ENCODE data around the gene VIL1. TPM values are rescaled to one million over a fixed set of nuclear protein-coding genes. Genes with fewer than 3 reads are reported as not detected.

The VIL1 gene
- total RNA-seq (2021; ENCODE audit: unreplicated experiment) (0.18 TPM), Bru-seq, nascent RNA (percentile 15 among the genes with signal in this experiment), BruChase-seq, experiment 1, labeled RNA remaining after a 2-hour chase (percentile 14 among the genes with signal in this experiment), BruChase-seq, experiment 2, labeled RNA remaining after a 6-hour chase (percentile 14 among the genes with signal in this experiment)
- polyA plus RNA-seq (2012; ENCODE audit: insufficient read length): 0.07 TPM
- long read RNA-seq: 0 reads

DNA sequence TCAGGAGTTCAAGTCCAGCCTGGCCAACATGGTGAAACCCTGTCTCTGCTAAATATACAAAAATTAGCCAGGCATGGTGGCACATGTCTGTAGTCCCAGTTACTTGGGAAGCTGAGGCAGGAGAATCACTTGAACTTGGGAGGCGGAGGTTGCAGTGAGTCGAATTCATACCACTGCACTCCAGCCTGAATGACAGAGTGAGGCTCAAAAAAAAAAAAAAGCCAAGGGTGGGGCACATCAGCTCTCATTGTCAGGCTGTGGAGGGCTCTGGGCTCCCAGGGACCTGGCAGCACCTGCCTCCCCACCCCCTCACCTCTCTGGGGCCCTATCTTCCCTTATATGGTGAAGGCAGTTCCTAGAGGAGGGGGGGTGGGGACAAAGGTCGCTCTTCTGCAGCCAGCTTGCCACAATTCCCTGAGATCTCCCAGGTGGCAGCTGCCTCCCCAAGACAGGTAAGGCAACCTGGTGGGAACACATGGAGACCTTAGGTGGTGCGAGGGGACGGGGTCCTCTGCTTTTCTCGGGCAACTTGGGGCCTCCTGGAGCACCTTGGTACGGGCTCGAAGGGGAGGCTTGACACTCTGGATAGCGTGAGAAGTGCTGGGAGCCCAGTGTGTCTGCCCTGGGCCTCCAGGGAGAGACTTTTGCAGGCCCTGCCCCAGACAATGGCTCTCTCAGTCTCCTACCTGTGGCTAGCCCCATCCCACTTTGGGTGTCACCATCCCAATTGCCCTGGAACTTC, at the start of gene VIL1:
VIL1 (plus strand) TSS at position 407 of the 742 bp plus-strand sequence. CDS start 4,656 bp downstream, outside the sequence.
- in situ Hi-C loops (cut with HindIII; ENCODE audit: low pct_unique_long_range_greater_than_20kb, low sequenced_read_pairs): no loop called here
- BruUV-seq (replicated peaks): no TSS peak
- intact Hi-C loops (cut with micrococcal nuclease; ENCODE audit: unreplicated experiment): no loop called here
- no peaks in the 10 kb centered on the region for H3K4me1 ChIP-seq (ENCODE audit: control insufficient read depth, insufficient read depth, low read length)
- no peak within 1 kb of the TSS for H3K27ac ChIP-seq (ENCODE audit: low read length)
- 0 out of 2 replicates have a peak, but pooled peaks have one; percentile 42 for ATAC-seq
- H3K9me3 ChIP-seq (ENCODE audit: control insufficient read depth, insufficient read depth, low read depth, low read length): no peaks in the 10 kb centered on the region
- H3K27me3 ChIP-seq (ENCODE audit: control insufficient read depth, insufficient read depth, low read length): no peaks in the 10 kb centered on the region
- no peak for DNase-seq (ENCODE audit: low read depth, low spot score)
- H3K4me3 ChIP-seq (ENCODE audit: low read depth in 2 of 2, low read length in 2 of 2): no peak within 1 kb of the TSS
- CTCF ChIA-PET: no interaction called here
- TF ChIP-seq POLR2AphosphoS5 (IDR thresholded peaks at IDR 0.05; ENCODE audit: low read depth, low read length): no peak
- TF ChIP-seq, protein P1, sequence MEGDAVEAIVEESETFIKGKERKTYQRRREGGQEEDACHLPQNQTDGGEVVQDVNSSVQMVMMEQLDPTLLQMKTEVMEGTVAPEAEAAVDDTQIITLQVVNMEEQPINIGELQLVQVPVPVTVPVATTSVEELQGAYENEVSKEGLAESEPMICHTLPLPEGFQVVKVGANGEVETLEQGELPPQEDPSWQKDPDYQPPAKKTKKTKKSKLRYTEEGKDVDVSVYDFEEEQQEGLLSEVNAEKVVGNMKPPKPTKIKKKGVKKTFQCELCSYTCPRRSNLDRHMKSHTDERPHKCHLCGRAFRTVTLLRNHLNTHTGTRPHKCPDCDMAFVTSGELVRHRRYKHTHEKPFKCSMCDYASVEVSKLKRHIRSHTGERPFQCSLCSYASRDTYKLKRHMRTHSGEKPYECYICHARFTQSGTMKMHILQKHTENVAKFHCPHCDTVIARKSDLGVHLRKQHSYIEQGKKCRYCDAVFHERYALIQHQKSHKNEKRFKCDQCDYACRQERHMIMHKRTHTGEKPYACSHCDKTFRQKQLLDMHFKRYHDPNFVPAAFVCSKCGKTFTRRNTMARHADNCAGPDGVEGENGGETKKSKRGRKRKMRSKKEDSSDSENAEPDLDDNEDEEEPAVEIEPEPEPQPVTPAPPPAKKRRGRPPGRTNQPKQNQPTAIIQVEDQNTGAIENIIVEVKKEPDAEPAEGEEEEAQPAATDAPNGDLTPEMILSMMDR (IDR thresholded peaks at IDR 0.05): no peak
- TF ChIP-seq TCF7L2 (IDR thresholded peaks at IDR 0.05; ENCODE audit: low read depth, low read length): no peak
- TF ChIP-seq SIN3A (IDR thresholded peaks at IDR 0.05; ENCODE audit: borderline replicate concordance, insufficient read depth, low read depth, low read length): no peak
- no peak for TF ChIP-seq REST (IDR thresholded peaks at IDR 0.05; ENCODE audit: insufficient read depth in 1 of 2, low read depth in 2 of 2, low read length in 1 of 2)
- POLR2A ChIA-PET: no interaction called here
- no peaks in the 10 kb centered on the region for H3K36me3 ChIP-seq (ENCODE audit: control insufficient read depth, insufficient read depth, low read length)

DNA sequence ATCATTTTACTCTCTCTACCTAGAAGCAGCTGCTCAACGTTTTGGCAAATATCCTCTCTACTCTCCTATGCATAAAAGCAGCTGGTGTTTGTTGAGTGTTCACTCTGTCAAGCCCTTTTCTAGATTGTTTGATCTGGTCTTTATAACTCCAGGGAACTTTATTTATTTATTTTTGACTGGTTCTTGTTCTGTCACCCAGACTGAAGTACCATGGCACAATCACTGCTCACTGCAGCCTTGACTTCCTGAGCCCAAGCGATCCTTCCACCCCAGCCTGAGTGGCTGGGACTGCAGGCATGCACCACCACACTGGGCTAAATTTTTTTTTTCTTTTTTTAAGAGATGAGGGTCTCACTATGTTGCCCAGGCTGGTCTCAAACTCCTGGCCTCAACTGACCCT, 49.6 kb upstream of the VIL1 start:
- TF ChIP-seq SIN3A (IDR thresholded peaks at IDR 0.05; ENCODE audit: borderline replicate concordance, insufficient read depth, low read depth, low read length) (no peak), REST (IDR thresholded peaks at IDR 0.05; ENCODE audit: insufficient read depth in 1 of 2, low read depth in 2 of 2, low read length in 1 of 2) (no peak), TCF7L2 (IDR thresholded peaks at IDR 0.05; ENCODE audit: low read depth, low read length) (no peak), POLR2AphosphoS5 (IDR thresholded peaks at IDR 0.05; ENCODE audit: low read depth, low read length) (no peak)
- TF ChIP-seq, protein P1 (IDR thresholded peaks at IDR 0.05): no peak
- peaks cover 3% of the 10 kb centered on the region; the same call in 1 of the 2 replicates for H3K4me1 ChIP-seq (ENCODE audit: control insufficient read depth, insufficient read depth, low read length)
- BruUV-seq (replicated peaks): no TSS peak

More for the DNA sequence above, 49.6 kb upstream of the VIL1 start:
- POLR2A ChIA-PET: no interaction called here
- 0 out of 2 replicates have a peak overlapping the region, but pooled peaks have one; percentile 4 for H3K27ac ChIP-seq (ENCODE audit: low read length)
- DNase-seq (ENCODE audit: low read depth, low spot score): no peak
- no peak for ATAC-seq
- H3K4me3 ChIP-seq (ENCODE audit: low read depth in 2 of 2, low read length in 2 of 2): no peak overlapping the region
- intact Hi-C loops (cut with micrococcal nuclease; ENCODE audit: unreplicated experiment): no loop called here
- H3K9me3 ChIP-seq (ENCODE audit: control insufficient read depth, insufficient read depth, low read depth, low read length): no peaks in the 10 kb centered on the region
- H3K27me3 ChIP-seq (ENCODE audit: control insufficient read depth, insufficient read depth, low read length): no peaks in the 10 kb centered on the region
- CTCF ChIA-PET: interaction anchor here (1.0 kb wide), 1 partner anchor 27 kb away, joined by 3 read pairs; no protein-coding TSS in a partner anchor
- no peaks in the 10 kb centered on the region for H3K36me3 ChIP-seq (ENCODE audit: control insufficient read depth, insufficient read depth, low read length)
- in situ Hi-C loops (cut with HindIII; ENCODE audit: low pct_unique_long_range_greater_than_20kb, low sequenced_read_pairs): no loop called here
